ENCODE data around the gene COL21A1.

The COL21A1 gene

DNA sequence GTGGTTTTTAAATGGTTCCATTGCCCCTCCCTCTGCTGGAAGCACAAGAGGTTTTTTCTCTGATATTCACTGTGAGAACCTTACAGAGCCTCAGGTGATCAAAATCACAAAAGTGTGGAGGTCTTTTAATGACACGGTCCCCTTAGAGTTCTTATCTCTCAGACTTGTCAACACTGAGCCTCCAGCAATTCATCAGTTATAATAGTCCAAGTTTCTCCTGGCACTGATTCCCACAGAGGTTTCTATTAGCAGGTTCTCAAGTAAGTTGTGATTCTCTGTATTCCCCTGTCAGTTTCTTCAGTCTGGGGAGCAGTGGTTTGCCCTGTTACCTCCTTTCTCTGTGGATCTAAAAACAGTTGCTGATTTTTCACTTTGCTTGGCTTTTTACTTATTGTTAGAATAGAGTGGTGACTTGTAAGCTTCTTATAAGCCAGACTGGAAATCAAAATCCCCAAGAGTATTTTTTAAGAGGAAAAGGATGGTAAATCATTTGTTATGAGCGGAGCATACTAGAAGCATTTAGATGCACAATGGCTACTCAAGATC is 214.6 kb downstream of the COL21A1 start:
- no peak overlapping the region for H3K4me3 ChIP-seq (ENCODE audit: low read depth, low read length)
- DNase-seq (ENCODE audit: low read depth), result no peak
- TF ChIP-seq, protein P1, sequence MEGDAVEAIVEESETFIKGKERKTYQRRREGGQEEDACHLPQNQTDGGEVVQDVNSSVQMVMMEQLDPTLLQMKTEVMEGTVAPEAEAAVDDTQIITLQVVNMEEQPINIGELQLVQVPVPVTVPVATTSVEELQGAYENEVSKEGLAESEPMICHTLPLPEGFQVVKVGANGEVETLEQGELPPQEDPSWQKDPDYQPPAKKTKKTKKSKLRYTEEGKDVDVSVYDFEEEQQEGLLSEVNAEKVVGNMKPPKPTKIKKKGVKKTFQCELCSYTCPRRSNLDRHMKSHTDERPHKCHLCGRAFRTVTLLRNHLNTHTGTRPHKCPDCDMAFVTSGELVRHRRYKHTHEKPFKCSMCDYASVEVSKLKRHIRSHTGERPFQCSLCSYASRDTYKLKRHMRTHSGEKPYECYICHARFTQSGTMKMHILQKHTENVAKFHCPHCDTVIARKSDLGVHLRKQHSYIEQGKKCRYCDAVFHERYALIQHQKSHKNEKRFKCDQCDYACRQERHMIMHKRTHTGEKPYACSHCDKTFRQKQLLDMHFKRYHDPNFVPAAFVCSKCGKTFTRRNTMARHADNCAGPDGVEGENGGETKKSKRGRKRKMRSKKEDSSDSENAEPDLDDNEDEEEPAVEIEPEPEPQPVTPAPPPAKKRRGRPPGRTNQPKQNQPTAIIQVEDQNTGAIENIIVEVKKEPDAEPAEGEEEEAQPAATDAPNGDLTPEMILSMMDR (IDR thresholded peaks at IDR 0.05; ENCODE audit: insufficient read depth, low read depth, low read length, missing control alignments), result no peak

DNA sequence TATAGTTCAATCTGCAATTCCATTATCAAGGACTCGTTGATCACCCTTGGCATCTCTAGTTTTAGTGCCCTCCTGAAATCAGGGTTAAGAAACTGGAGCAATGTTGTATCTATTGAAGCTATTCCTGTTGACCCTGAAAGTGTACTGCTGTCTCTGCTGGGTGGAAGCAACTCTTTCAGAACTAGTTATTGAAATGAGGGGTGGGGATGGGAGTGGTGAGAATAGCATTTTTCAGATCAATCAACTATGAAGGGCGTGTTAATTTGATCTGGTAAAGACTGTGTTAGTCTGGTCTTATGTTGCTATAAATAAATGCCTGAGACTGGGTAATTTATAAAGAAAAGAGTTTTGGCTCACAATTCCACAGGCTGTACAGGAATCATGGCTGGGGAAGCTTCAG is 219.5 kb downstream of the COL21A1 start:
- H3K4me3 ChIP-seq (ENCODE audit: low read depth, low read length), result no peak overlapping the region
- TF ChIP-seq, protein P1 (IDR thresholded peaks at IDR 0.05; ENCODE audit: insufficient read depth, low read depth, low read length, missing control alignments), result no peak
- DNase-seq (ENCODE audit: low read depth), result no peak

GRCh38 chr6:56026455-56027180 is 220.8 kb downstream of the COL21A1 start:
- TF ChIP-seq, protein P1 (IDR thresholded peaks at IDR 0.05; ENCODE audit: insufficient read depth, low read depth, low read length, missing control alignments), result no peak
- DNase-seq (ENCODE audit: low read depth), result no peak
- no peak overlapping the region for H3K4me3 ChIP-seq (ENCODE audit: low read depth, low read length)

DNA sequence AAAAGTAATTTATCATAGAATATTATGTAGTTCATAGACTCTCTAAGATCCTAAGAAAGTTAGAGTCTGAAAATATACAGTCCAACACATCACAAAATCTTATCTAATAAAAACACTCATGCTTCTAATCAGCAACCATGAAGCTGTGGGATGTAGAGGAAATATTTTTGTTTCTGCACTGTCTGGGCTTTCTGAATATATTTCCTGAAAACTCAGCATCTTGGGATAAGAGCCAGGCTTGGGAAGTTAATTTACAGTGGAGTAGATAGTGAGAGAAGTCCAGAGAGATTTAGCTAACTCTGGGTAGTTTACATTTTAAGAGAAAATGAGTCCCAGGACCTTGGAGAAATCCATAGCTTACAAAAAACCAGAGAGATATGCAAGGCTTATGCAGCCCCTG is 221.6 kb downstream of the COL21A1 start:
- no peak for DNase-seq (ENCODE audit: low read depth)
- no peak overlapping the region for H3K4me3 ChIP-seq (ENCODE audit: low read depth, low read length)
- TF ChIP-seq, protein P1 (IDR thresholded peaks at IDR 0.05; ENCODE audit: insufficient read depth, low read depth, low read length, missing control alignments), result no peak

DNA sequence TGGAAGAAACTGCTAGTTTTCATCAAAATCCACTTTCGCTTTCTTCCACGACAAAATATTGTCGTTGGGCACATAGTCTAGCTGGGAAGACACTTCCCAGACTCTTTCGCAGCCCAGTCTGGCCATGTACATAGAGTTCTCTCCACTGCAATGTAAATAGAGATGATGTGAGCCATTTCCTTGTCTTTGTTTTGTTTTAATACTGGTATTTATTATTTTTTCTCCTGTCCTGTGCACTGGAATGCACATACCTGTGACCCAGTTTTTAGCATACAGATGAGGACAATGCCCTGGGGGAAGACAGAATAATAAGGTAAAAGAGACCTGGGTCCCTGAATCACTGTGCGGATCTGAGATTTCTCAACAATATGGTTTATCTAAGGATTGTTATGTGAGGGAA is 222.4 kb downstream of the COL21A1 start:
- no peak overlapping the region for H3K4me3 ChIP-seq (ENCODE audit: low read depth, low read length)
- no peak for DNase-seq (ENCODE audit: low read depth)
- TF ChIP-seq, protein P1 (IDR thresholded peaks at IDR 0.05; ENCODE audit: insufficient read depth, low read depth, low read length, missing control alignments), result no peak

DNA sequence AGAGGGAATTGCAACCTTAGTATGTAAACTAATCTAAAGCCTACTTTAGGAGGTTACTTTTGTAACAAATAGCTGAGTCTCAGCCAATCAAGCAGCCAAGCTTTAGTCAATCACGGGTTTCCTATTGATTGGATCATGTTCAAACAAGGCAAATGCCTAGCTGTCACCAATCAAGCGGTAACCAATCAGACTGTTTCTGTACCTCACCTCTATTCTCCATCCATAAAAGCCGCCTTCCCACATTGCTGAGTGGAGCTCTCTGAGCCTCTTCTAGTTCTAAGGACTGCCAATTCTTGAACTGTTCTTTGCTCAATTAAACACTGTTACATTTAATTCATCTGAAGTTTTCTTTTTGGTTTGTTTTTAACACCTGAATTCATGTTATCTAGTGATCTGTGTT is 223.6 kb downstream of the COL21A1 start:
- TF ChIP-seq, protein P1 (IDR thresholded peaks at IDR 0.05; ENCODE audit: insufficient read depth, low read depth, low read length, missing control alignments), result no peak
- no peak for DNase-seq (ENCODE audit: low read depth)
- no peak overlapping the region for H3K4me3 ChIP-seq (ENCODE audit: low read depth, low read length)

GRCh38 chr6:56022678-56023077 is 224.7 kb downstream of the COL21A1 start:
- H3K4me3 ChIP-seq (ENCODE audit: low read depth, low read length), result no peak overlapping the region
- TF ChIP-seq, protein P1 (IDR thresholded peaks at IDR 0.05; ENCODE audit: insufficient read depth, low read depth, low read length, missing control alignments), result no peak
- no peak for DNase-seq (ENCODE audit: low read depth)

All from GM12865 (cell line).